Vagina (tissue), 2 donors: ENCODE results near the gene LAMA1.
A peak's percentile ranks its signal among the peaks of the same experiment; 100 is the strongest.

Experiments used
- POLR2A ChIP-seq, 2 donors: fragments of 450-650 bp; IDR thresholded peaks; one replicate each; pipeline ENCODE4 v1.6.1; 2017; ENCODE audit warnings: antibody characterized with exemption in 2 of 2, mild to moderate bottlenecking in 2 of 2, moderate library complexity in 2 of 2
- POLR2AphosphoS5 ChIP-seq, 2 donors: sonication (generic); formaldehyde crosslinking; IDR thresholded peaks; one replicate each; pipeline ENCODE4 v1.9.0; 2017; ENCODE audit warnings: antibody characterized with exemption in 2 of 2, mild to moderate bottlenecking in 2 of 2, low read depth in 1 of 2; ENCODE audit not compliant: insufficient read depth in 1 of 2
- TF ChIP-seq, protein P1 (sequence below), 3 experiments: fragments of 450-650 bp in 2 of 3; fragments of 200-600 bp in 1 of 3; sonication (generic) in 1 of 3; IDR thresholded peaks; one replicate each; pipeline ENCODE4 v1.5.1; 2017 to 2019; ENCODE audit warnings: antibody characterized with exemption in 3 of 3, mild to moderate bottlenecking in 2 of 3, moderate library complexity in 2 of 3

DNA sequence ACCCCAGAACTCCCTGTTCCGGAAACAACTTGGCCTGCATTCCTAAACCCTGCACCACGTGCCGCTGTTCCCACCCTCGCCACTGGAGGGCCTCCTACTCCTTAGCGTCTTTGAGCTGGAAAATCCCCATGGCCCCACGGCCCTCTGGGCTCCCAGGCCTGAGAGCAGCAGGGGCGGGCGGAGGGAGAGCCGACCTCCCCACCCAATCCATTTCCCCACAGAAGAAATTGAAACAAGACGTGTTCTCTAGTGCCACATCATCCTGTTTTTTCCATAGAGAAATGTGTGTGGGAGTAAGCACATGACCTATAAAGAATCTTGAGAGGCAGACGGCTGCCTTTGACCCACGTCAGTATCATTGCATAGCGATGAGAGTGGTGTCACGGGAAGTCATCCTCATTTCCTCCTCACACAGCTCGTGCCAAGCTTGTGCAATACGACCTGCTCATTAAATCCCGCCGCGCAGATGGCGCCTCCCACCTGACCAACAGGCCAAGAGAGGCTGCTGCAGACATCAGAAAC, 79.2 kb downstream of the LAMA1 start:
- TF ChIP-seq, protein P1, sequence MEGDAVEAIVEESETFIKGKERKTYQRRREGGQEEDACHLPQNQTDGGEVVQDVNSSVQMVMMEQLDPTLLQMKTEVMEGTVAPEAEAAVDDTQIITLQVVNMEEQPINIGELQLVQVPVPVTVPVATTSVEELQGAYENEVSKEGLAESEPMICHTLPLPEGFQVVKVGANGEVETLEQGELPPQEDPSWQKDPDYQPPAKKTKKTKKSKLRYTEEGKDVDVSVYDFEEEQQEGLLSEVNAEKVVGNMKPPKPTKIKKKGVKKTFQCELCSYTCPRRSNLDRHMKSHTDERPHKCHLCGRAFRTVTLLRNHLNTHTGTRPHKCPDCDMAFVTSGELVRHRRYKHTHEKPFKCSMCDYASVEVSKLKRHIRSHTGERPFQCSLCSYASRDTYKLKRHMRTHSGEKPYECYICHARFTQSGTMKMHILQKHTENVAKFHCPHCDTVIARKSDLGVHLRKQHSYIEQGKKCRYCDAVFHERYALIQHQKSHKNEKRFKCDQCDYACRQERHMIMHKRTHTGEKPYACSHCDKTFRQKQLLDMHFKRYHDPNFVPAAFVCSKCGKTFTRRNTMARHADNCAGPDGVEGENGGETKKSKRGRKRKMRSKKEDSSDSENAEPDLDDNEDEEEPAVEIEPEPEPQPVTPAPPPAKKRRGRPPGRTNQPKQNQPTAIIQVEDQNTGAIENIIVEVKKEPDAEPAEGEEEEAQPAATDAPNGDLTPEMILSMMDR (IDR thresholded peaks at IDR 0.05), result peak in 1 of 3 experiments; percentile 76
- TF ChIP-seq POLR2A (IDR thresholded peaks at IDR 0.05) (no peak), POLR2AphosphoS5 (IDR thresholded peaks at IDR 0.05; ENCODE audit: insufficient read depth in 1 of 2, low read depth in 1 of 2) (peak; percentile 93 to 95)
